GM18868 (cell line): ENCODE data around the gene GFOD1.
"Not testable (repeated sequence)": the region's sequence is repeated elsewhere in the genome, so short reads cannot be mapped to it uniquely, and the experiment has no call there.

Experiments
- ATAC-seq: cut with Tn5 transposase; IDR thresholded peaks from one replicate; pipeline ENCODE4 v1.9.1; 2021; ENCODE audit warnings: mild to moderate bottlenecking, moderate library complexity; ENCODE audit not compliant: unreplicated experiment

The GFOD1 gene

DNA sequence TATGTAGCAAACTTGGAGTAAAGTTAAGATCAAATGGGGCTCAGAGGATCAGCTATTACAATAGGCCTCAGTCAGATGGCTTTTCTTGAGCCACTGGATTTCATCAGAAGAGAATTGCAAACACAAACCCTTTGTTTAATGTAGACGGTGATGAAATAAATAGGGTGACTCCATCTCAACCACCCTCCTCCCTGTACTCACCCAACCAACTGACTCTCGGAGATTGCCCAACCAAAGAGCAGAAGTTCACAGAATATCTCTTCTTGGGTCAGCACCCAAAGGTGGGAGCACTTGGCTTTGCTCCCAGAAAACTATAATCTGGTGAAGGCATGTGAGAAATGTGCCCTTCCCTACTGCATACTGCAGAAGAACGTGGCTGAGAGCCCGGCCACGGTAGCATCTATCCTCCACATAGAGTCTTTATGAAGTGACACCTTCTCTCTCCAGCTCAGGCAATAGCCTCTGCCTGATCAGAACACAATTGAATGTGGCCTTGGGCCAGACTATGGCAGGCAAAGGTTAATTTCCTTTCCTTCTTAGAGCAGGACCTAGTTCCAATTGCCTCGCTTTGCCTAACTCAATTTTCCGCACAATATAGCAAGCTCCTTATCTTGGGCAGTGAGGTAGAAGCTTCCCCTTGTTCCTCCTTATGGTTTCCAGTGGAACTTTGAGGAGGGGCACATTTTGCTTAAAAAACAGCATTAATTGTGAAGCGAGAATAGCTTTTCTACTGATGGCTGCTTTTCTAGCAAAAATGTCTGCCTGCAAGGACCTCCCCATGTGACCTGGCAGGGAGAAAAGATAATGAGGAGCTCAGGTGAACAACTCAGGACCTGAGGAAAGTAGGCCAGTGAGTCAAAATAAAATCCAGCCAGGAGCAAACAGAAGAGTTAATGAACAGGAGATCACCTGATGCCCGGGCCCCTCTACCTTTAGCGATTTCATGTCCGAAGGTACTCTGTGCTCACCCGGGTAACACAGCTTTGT, 79.4 kb downstream of the GFOD1 start:
- ATAC-seq, result no peak

DNA sequence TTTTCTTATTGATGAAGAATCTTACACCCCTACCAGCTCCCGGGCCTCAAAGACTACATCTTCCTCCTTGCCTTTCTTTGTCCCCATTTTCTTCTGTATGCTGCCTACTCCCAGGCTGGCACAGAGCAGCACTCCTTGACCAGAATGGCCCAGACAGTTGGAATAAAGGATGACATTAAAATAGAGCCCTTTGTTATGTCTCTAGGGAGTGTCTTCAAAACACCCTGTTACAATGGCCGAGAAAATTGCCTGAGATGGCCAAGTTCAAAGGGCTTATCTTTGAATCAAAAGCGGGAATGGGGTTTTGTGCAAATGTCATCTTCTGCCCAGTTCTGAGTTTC, 80.1 kb downstream of the GFOD1 start:
- no peak for ATAC-seq

DNA sequence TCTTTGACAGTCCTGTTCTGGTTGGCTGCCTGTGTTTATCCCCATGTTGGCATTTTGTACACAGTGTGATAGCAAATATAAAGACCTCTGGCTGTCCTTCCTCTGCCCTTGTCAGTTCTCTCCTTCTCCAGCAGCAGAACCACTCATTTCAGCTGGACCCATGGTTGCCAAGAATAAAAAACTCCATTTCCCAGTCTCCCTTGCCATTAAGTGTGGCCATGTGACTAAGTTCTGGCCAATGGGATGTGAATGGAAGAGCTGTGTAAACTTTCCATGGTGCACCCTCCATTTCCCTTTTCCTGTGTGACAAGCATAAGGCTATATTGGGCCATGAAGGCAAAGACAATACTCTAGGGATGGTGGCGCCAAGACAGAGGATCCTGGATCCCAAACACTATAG, 80.6 kb downstream of the GFOD1 start:
- no peak for ATAC-seq

DNA sequence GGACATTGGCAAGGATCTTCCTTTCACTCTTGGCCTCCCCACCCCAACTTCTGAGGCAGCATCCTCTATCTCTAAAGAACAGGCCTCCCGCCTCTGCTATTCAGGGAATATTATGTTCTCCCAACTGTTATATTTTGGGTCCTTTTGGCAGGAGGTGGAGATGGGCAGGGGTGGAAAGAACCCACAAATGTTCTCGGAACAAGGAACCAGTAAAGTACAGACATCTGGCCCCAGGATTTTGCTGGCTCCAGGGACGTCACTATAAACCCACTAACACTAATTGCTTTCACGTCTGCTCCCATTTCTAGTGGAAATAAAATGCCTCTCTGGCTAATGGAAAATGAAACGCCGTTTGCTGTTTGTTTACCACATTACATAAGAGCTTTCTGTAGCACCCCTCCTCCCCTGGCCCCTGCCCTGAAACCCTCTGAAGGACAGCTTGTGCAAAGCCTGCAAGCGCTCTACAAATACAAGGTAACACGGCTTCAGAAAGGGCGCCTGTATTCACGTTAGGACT, 81.4 kb downstream of the GFOD1 start:
- ATAC-seq, result no peak

DNA sequence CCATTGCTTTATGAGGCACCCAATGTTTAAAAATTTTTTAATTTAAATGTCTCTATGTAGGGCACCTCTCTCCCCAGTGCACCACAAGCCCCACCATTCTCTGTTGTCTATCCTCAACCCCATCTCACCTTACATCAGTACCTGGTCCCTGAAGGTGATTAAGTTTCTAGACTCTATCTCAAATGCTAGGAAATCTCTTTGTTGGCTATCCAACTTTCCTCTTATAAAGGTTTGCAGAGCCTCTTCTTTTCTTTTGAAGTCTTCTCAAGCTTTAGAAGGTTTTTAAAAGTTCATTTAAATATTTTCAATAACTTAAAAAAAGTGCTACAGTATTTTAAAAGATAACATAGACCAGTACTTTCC, 82.5 kb downstream of the GFOD1 start:
- no peak for ATAC-seq

DNA sequence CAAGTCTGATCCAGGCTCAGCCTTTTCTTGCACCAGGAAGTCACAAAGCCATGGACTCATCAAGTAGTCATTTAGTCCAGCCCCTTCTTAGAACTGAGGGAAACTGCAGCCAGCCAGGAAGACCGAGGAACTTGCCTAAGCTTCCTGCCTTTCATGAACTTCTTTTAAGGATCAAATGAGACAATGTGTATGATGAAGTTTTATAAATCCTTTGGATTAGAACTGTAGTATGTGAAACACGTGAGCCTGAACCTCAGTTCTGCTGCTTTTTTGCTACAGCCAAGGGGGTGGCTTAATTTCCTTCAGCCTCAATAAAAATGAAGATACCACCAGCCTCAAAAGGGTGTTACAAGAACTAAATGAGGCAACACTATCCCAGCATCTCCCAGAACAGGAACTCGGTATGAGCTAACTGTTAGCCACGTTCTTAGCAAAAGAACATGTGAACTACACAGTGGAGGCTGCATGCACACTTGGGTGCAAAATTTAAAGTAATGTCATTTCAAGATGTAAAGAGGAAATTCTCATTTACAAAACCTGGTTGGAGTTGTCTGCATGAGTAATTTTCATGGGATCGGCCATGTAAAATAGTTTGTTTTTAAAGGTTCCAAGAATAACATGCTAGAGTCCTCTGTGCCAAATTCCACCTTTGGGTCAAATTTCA, 83.0 kb downstream of the GFOD1 start:
- no peak for ATAC-seq

DNA sequence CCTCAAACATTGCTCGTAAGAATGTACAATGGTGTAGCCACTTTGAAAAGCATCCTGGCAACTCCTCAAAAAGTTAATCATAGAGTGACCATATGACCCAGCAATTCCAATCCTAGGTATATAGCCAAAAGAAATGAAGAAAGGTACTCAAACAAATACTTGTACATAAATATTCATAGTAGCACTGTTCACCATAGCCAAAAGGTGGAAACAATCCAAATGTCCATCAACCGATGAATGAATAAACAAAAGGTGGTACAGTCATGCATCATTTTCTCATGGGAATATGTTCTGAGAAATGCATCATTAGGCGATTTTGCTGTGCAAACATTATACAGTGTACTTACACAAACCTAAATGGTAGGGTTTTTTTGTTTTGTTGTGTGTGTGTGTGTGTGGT, 84.7 kb downstream of the GFOD1 start:
- no peak for ATAC-seq

DNA sequence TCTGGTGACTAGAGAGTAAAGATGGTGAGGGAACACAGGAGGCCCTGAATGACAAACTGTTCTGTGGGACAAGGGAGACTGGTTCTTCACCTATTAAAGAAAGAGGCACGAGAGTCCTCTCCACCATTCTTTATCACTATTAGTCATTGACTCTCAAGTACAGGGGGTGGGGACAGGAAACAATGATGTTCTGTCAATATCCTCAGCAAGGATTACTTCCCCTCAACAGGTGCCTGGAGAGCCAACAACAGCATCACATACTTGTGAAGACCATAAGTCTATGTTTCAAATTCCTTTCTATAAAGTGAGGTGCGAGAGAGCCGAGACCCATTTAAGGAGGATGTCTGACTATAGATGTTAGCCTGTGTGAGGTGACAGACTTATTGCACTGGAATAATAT, 86.6 kb downstream of the GFOD1 start:
- ATAC-seq, result peak; percentile 59

DNA sequence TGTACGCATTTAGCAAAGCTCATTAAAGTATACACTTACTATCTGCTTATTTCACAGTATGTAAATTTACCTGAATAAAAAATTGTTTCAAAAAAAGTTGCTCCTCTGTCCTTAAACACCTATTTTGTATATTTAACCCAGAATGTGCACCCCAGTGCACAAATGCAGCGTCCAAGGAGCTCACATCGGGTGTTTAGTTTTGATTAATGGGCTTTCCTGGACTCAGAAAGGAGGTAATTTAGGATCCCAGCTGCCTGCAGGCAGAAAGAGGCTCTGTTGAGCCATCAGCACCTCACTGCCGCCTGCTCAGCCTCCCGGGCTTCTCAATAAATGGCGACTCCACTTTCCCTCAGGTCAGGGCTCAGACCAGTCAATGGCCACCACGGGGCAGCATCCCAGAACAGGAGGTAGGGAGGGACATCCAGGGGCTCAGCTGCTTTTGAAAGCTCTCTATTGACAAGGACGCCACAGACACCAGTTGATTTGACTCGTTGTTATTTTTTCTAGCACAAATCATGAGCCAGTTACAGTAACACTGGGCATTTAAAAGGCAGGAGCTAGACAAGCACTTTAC, 88.9 kb downstream of the GFOD1 start:
- no peak for ATAC-seq

DNA sequence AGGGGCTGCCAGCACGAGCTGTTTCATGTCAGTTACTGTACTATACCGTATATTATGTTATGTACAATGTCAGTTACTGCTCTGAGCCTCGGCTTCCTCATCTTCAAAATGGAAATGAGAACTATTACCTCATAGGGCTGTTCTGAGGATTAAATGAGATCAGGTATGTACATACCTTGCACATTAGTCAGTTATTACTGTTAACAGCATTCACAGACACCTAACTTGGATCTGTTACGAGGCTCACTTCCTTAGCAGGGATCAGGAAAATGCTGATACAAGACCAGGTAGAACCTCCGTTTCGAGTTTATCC, 89.4 kb downstream of the GFOD1 start:
- no peak for ATAC-seq

DNA sequence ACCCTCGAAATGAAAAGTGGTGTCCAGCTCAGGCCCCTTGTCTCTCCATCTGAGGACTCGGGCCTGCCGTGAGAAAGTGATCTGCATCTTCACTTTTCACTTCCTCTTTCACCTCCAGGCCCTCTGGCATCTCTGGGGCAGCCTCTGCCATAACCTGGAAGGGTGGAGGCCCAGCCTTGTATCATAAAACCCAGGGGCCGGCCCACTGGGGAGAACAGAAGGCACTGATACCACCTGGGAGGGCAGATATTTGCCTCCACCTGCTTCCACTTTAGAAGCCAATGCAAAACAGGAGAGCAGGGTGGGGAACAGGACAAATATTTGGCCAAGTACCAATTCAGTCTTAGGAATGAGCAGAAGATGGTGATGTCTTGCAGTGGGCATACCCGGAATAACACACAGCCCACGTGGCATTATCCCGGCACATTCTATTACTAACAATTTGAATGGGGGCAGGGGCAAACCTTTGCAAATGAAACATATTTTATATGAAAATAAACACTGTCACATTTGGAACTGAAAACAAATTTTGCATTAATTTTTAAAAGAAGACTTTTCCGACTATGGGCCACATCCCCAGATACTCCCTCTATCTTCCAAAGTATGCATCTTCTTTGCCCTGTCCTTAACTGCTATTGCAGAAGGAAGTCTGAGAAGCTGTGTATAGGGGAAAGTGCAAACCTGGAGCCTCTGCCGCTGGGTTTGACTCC, 89.9 kb downstream of the GFOD1 start:
- peak; percentile 71 for ATAC-seq

DNA sequence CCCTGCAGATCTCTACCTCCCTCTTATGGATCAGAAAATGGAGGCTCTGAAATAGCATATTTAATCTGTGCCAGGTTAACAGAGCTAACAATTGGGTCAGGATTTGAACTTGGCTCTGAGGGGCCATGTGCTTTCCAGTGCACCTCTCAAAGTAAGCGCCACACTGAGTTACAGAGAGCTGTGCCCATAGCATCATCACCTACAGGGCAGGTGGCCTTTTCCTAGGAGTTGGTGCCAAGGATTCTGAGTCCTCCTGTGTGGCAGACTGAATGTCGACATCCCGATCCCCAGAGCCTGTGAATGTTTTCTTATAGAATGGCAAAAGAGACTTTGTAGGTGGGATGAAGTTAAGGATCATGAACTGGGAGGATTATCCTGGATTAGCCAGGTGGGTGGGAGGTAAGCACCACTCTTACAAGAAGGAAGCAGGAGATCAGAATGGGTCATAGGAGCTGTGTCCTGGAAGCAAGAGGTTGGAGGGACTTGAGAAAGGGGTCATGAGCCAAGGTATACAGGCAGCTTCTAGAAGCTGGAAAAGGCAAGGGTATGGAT, 91.1 kb downstream of the GFOD1 start:
- no peak for ATAC-seq

DNA sequence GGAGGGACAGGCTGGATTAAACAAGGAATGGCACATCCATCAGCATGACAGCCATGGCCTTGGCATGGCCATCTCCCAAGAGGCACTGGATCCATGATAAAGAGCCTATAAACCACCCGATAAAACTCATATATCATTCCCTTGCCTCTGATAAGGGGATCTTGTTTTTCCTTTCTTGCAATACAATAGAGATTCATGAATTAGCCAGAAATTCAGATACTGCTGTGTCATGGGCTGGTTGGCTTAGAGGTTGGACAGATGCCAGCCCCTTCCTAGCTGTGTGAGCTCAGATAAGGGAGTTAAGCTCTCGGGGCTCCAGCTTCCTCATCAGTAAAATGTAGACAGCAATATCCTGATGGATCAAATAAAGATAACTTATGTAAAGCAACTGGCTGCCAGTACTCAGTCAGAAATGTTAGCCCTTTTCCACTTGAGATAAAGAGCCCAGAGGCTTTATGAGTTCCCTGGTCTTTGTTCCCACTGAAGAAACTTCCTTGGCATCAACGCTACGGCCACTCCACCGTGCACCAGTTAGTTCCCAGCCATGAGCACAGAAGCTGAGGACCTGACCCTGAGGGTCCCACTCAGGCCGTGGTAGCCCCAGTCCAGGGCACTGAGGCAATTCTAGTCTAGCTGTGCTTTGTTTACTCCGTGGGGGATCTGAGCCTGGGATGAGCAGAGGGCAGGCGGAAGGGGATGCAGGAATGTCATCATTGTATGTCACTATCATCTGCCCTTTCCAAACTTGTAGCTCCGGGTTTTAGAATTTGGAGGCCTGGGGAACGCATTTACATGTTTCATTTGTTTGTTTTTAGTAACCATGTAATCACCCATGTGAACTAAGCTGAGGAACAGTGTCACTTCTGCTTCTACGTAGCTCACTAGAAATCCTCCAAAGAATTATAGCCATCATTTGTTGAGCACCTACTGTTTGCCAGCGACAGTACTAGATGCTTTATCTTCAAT, 91.8 kb downstream of the GFOD1 start:
- ATAC-seq, result peak; percentile 35

DNA sequence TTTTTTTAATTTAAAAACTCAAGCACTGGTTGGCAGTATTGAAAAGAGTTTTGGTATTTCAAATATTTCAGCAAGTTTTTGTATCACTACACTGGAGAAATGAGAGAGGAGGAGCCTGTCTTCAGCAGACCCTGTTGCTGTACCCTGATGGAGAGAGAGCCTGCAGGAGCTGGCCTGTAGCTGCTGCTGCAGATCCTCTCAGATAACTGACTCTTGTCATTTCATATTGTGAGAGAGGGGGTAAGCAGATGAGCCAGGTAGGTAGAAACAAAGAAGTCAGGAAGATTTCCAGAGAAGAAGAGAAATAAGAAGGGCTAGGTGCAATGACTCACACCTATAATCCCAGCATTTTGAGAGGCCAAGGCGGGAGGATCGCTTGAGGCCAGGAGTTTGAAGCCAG, 94.9 kb downstream of the GFOD1 start:
- no peak for ATAC-seq

DNA sequence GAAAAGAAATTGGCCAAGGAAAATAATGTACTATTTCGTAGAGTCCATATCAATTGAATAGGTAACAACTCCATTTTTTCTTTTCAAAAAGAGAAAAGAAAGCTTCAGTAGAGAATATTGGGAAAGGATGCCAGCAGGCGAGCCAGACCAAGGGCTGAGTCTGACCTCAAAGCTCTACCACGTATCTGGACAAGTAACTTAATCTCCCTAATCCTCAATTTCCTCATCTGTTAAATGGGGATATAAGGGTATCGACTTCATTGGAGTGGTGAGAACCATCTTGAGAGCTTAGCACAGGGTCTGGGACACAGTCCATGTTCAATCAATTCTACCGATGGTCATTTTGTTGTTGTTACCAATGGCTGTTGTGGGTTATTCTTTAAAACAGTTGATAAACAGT, 95.9 kb downstream of the GFOD1 start:
- no peak for ATAC-seq

DNA sequence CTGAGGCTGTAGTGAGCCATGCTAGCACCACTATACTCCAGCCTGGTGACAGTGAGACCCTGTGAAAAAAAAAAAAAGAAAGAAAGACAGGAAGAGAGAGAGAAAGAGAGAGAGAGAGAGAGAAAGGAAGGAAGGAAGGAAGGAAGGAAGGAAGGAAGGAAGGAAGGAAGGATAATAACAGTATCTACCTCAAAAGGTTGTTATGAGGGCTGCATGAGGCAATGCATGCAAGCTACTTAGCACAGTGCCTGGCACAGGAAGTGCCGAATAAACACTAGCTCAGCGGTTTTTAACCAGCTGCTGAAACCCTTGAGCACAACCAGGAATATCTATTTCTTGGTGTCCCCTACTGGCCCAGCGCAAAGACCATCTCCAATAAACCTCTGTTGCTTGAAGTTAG, 96.7 kb downstream of the GFOD1 start:
- ATAC-seq, result no peak

DNA sequence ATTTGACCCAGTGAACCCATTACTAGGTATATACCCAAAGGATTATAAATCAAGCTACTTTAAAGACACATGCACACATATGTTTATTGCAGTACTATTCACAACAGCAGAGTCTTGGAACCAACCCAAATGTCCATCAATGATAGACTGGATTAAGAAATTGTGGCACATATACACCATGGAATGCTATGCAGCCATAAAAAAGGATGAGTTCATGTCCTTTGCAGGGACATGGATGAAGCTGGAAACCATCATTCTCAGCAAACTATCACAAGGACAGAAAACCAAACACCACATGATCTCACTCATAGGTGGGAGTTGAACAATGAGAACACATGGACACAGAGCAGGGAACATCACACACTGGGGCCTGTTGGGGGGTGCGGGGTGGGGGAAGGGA, 98.2 kb downstream of the GFOD1 start:
- not testable (repeated sequence) for ATAC-seq

DNA sequence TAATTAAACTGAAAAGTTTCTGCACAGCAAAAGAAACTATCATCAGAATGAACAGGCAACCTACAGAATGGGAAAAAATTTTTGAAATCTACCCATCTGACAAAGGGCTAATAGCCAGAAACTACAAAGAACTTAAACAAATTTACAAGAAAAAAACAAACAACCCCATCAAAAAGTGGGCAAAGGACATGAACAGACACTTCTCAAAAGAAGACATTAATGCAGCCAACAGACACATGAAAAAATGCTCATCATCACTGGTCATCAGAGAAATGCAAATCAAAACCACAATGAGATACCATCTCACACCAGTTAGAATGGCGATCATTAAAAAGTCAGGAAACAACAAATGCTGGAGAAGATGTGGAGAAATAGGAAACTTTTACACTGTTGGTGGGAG, 98.6 kb downstream of the GFOD1 start:
- ATAC-seq, result not testable (repeated sequence)

DNA sequence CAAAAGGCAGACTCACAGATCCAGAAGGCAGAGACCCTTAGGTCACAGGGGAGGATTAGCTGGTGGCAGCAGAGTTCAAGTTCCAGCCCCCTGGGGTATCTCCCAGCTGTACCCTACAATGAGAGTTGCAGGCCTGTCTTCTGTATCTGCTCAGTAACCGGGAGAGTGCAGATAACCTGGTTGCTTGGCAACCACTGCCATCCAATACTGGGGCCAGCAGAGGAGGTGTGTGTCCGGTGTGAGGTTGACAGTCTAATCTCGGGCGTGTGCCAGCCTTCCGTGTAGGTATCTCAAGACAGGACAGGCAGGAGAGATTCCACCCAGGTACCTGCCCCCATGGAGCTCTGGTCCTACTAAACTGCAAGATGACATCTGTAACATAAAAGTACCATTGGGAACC, 102.4 kb downstream of the GFOD1 start:
- ATAC-seq, result no peak

DNA sequence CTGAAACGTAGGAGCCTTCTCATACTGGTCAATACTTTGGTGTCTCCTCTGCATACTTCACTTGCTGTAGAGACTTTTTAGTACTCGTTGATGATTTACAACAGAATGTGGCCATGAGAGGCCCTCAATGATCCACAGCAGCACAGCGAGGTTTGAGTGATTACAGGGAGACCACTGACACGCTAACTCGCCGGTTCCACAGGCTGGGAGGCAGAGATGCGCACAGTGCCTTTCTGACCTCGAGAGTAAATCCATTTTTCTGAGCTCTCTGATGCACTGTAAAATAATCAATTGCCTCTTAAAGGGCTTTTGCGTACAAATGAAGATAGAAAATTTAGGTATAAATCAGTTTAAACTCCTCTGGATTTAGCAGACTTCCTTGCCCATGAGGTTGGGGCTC, 102.9 kb downstream of the GFOD1 start:
- no peak for ATAC-seq
